ENCODE measurements around the gene MAPK10.

- no peak for TF ChIP-seq POLR2AphosphoS5 (IDR thresholded peaks at IDR 0.05)
- no peak for TF ChIP-seq CTCF (IDR thresholded peaks at IDR 0.05)
- TF ChIP-seq EP300 (IDR thresholded peaks at IDR 0.05) = no peak
- TF ChIP-seq POLR2A (IDR thresholded peaks at IDR 0.05) = no peak
Measured at GRCh38 chr4:86249074-86249473, 110.8 kb downstream of the MAPK10 start.
